NK-92 treated with Interleukin-12 subunit alpha and Interleukin-12 subunit beta, amount 100 ng/mL, for 24 hours (cell line): ENCODE measurements around the gene SLC9C1.
A peak's percentile ranks its signal among the peaks of the same experiment; 100 is the strongest.

ENCODE experiments used
- DNase-seq: peaks from one replicate; lab custom pipeline; 2025; lab: John Stamatoyannopoulos, UW

Gene SLC9C1

GRCh38 chr3:112293368-112294321 lies at the start of gene SLC9C1:
Gene SLC9C1, minus strand, starts transcription at chr3:112294216. Its CDS starts 7,425 bp downstream, at chr3:112286791.
- DNase-seq, result no peak

DNA sequence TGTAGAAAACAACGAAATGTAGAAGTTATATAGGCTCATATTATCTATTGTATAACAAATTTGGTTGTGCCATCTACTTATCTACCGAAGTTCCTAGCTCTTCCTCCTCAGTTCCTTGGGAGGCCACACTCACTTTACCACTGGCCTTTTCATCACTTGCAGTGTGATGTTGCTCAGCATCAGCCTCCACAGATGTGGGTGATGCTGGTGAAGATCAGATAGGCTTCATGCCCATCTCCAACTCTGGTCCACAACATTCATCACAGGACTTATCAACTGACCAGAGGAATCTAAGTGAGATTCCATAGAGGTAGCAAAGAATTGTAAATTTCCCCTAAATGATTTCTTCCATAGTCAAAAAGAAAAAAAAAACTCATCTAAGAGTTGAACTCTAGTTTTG lies 47.4 kb upstream of the SLC9C1 start:
- DNase-seq, result no peak

- no peak for DNase-seq
Measured at GRCh38 chr3:112339609-112340008, 45.6 kb upstream of the SLC9C1 start.

DNA sequence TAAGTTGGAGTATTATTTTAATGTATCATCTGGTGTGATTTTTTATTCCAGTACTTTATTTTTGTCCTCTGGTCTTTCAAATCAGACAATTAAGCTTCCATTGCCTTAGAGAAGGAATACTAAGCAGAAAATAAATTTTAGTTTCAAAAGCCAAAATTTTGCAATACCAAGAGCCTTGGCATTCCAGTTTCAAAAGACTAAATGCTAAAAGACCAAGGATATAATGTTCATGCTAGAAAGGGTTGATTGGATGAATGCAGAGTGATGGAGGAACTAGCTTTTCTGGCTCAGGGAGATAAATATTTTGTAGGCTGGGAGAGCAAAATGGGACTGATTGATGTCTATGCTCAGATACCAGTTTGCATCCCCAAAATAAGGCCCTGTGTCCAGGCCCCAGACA lies 45.1 kb upstream of the SLC9C1 start:
- DNase-seq, result no peak

DNA sequence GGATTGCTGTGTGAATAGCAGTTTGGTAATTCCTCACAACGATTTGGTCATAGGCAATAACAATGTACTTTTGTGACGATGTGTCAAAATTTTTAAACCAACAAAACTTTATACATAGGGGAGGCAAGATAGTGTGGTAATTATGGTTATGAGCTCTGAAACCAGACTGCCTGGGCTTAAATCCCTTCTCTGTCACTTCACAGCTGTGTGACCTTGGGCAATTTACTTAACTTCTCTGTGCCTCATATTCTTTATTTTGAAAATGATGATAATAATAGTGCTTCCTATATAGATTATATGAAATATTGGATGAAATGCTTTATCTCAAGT lies 44.7 kb upstream of the SLC9C1 start:
- no peak for DNase-seq

- no peak for DNase-seq
Measured at GRCh38 chr3:112338021-112338726, 44.2 kb upstream of the SLC9C1 start.

DNA sequence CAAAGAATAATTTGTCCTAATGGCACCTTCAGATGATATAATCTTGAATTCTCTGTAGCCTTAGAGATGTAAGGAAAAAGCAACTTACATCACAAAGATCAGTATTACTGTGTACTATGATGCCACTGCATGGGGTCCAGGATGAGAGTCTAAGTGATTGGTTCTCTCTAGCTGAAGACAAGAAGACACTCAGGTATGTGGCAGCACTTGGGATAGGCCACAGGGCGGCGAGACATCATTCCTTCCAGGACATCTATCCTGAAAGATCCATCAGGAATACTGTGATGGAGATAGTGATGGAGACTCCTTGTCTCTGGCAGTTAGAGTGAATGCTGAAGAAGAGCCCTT lies 41.4 kb upstream of the SLC9C1 start:
- DNase-seq, result no peak

GRCh38 chr3:112334691-112335433 lies 40.8 kb upstream of the SLC9C1 start:
- DNase-seq, result no peak

GRCh38 chr3:112333381-112334317 lies 39.6 kb upstream of the SLC9C1 start:
- DNase-seq, result no peak

- DNase-seq, result no peak
Measured at GRCh38 chr3:112333002-112333380, 39.0 kb upstream of the SLC9C1 start, which contains the start of gene CD200. Gene CD200, plus strand, starts transcription at chr3:112333156. Its CDS starts 57 bp downstream, at chr3:112333213.

- DNase-seq, result no peak
Measured at GRCh38 chr3:112331851-112332250, 37.8 kb upstream of the SLC9C1 start.

DNA sequence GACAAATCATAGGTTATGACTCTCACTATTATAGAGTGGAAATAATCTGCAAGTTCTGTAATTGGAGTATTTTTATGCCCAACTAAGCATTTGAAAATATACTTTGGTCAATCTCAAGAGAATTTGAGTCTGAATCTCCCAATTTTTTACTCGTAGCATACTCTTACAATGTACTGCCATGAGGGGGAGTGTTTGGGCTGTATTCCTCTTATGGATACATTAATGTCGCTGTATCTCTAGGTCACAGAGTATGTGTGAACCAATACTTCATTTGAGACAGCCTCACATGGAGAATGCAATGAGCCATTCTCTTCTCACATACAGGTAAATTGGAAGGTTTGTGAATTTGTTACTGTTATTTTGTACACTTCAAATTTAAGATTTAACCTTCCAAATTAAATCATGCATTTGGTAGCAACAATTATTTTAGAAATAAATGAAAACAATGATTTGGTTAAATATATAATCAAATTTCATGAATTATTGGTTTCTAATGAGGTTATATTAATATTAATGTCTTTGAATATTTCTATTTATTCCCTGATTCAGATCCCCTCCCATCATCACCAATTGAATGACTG lies 33.4 kb upstream of the SLC9C1 start:
- DNase-seq, result peak; percentile 3

- no peak for DNase-seq
Measured at GRCh38 chr3:112321867-112322652, 28.0 kb upstream of the SLC9C1 start.

DNA sequence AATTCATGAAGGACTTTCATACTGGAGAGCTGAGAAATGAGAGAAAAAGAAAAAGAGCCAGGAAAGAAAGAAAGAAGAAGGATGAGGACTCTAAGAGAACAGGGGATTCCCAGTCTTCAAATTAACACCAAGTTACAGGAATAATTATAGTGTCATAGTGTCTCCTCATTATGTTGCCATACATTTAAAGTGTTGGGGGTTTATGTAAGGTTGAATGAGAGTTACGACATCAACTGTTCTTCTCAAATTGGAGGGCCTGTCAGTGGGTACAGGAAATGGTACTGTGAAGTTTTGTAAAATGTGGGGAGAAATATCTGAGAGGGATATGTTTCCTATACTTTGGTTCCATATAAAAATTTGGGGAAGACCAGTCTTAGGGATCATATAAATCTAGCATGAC lies 26.7 kb upstream of the SLC9C1 start:
- DNase-seq, result no peak

- DNase-seq, result no peak
Measured at GRCh38 chr3:112319516-112320276, 25.7 kb upstream of the SLC9C1 start.

DNA sequence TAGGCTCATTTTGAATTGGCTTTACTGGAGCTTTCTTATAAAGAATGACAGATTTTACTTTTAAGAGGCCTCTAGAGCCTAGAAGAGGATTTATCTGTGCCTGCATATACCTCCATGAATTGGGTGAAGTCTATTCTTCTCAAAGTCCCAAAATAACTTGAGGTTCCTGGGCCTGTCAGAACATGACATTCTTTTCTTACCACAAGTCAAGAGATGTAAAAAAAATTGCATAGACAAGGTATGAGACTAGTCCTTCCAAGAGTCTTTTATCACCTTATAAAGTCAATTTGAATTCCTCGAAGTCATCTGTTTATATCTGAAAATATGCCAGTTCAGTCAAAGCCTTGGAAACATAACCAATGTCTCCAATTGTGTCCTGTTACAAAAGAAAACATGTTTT lies 21.8 kb upstream of the SLC9C1 start:
- no peak for DNase-seq

GRCh38 chr3:112314649-112315048 lies 20.6 kb upstream of the SLC9C1 start:
- no peak for DNase-seq

DNA sequence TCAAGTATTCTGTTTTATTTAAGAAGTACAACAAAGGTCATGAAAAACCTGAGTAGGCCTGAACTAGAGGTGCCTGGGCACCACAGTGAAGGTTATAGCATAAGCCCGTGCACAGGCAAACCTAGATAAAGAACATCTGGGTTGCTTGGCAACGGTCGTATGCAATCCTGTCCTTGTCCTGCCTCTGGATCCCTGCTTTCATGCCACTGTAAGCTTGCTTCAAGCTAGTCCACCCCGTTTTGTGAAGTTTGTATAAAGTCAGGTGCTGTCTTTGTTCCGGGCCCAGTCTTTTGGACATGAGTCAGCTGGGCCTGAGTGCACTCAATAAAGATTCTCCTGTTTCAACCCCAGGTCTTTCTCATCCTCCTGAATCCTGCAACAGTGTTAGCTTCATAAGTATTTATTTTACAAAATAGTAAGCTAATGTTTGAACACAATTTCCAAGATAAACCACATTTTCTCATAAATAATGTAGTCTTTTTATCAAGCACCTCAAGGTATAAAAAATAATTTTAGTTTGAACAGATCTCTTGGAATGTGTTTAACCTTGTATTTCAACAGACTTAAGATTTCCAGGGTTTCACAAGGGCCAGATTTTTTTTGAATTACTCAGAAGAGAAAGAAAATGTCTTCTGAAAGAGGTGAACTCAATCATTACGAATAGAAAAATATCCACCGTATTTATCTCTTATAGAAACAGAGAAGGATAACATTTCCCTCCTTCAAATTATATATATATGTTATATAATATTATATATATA lies 14.3 kb upstream of the SLC9C1 start:
- DNase-seq, result no peak

DNA sequence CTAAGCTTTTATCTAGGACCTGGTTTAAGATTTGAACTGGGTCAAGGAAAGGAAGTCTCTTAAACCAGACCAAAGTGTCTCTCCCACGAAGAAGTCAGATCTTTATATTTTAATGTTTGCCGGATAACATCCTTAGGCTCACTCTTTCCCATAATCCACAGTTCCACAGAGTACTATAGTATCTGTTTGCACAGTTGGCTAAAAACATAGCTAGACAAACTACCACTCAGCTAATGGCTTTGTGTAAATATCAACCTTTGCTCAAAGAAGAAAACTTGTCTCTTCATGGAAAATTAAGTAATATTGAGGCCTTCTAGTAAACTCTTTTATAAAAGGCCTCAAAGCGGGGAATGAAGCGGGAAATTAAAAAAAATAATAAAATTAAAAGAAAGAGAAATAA lies 13.5 kb upstream of the SLC9C1 start:
- no peak for DNase-seq
